Body of pancreas (tissue), 4 donors: ENCODE data around the gene ATF7.

ENCODE experiments used
- POLR2A ChIP-seq, 3 donors: fragments of 450-650 bp; IDR thresholded peaks; one replicate each; pipeline ENCODE4 v1.6.1; 2016; ENCODE audit warnings: antibody characterized with exemption in 3 of 3, mild to moderate bottlenecking in 2 of 3
- TF ChIP-seq, protein P1 (sequence below), 7 experiments: fragments of 450-650 bp in 4 of 7; fragments of 200-600 bp in 3 of 7; sonication (generic) in 3 of 7; IDR thresholded peaks; one replicate each; pipeline ENCODE4 v1.5.1; 2016 to 2019; ENCODE audit warnings: antibody characterized with exemption in 7 of 7

DNA sequence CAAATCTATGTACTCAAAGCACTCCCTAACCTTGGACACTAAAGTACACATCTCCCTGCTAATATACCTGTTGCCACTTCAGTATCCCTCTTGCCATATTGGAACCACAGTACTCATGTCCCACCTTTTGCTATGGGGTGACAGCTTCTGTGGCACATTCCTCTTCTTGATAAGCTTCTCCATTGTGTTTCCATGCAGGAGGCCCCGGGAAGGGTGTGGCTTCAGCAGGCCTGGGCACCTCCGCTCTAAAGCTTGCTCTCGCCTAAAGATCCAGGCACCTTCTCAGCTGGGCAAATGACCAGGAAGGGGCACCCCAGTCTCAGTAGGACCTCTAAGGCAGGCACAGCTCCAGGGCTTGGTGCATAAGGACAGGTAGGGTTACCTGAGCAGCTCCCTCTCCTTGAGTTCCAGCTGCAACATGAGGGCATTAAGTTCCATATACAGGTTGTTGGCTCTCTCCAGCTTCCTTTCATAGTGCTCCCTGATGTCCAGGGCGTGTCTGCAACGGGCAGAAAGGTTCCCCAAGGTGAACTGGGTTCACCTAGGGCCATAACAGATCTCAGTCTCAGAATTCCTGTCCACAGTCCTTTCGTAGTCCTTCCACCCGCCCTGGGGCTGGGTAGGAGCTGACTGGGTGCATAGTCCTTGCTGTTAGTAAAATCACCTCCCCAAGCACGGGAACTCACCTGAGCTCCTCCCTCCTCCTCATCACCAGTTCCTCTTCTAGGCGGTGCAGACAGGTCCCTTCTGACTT lies 142.8 kb downstream of the ATF7 start:
- TF ChIP-seq, protein P1, sequence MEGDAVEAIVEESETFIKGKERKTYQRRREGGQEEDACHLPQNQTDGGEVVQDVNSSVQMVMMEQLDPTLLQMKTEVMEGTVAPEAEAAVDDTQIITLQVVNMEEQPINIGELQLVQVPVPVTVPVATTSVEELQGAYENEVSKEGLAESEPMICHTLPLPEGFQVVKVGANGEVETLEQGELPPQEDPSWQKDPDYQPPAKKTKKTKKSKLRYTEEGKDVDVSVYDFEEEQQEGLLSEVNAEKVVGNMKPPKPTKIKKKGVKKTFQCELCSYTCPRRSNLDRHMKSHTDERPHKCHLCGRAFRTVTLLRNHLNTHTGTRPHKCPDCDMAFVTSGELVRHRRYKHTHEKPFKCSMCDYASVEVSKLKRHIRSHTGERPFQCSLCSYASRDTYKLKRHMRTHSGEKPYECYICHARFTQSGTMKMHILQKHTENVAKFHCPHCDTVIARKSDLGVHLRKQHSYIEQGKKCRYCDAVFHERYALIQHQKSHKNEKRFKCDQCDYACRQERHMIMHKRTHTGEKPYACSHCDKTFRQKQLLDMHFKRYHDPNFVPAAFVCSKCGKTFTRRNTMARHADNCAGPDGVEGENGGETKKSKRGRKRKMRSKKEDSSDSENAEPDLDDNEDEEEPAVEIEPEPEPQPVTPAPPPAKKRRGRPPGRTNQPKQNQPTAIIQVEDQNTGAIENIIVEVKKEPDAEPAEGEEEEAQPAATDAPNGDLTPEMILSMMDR (IDR thresholded peaks at IDR 0.05), result no peak
- no peak for TF ChIP-seq POLR2A (IDR thresholded peaks at IDR 0.05)
